Stimulated activated CD8-positive, alpha-beta memory T cell treated with anti-CD3 and anti-CD28 coated beads, Interleukin-2, amount 100 ng/mL, for 48 hours (primary cell): ENCODE results near the gene WWOX.
"Not testable (repeated sequence)": the region's sequence is repeated elsewhere in the genome, so short reads cannot be mapped to it uniquely, and the experiment has no call there.

Experiments used
- DNase-seq, 2 donors: peaks; one replicate each; pipeline ENCODE4 v3.0.0-alpha.2; 2020; ENCODE audit warnings: low read depth in 2 of 2

The WWOX gene

DNA sequence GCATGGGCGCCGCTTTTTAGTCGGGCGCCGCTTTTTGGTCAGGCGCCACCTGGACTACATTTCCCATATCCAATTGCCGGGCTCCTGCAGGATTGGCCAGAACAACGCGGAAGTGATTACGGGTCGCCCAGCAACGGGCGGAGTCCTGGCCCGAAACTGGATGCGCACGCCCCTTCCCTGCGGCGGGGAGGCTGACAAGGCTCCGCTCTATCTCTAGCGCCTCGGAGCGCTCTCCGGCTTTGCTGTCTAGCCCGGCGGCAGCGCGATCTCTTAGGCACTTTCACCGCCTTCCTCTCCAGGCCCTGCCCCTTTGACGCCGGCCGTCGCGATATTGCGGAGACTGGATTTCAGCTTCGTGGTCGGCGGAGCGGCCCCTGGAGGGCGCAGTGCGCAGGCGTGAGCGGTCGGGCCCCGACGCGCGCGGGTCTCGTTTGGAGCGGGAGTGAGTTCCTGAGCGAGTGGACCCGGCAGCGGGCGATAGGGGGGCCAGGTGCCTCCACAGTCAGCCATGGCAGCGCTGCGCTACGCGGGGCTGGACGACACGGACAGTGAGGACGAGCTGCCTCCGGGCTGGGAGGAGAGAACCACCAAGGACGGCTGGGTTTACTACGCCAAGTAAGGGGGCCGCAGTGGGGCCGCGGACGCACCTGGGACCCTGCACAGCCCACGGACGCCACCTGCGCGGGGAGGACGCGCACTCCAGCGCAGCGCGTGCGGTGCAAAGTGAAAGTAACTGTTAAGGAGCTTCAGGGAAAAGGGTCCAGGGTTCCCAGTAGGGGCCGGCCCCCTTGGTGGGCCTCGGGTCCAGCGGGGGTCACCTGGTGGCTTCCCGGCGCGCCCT lies at the start of gene WWOX:
Gene WWOX, plus strand, starts transcription at position 384 of the 841 bp plus-strand sequence.
- DNase-seq, result peak; percentile 91 to 92

DNA sequence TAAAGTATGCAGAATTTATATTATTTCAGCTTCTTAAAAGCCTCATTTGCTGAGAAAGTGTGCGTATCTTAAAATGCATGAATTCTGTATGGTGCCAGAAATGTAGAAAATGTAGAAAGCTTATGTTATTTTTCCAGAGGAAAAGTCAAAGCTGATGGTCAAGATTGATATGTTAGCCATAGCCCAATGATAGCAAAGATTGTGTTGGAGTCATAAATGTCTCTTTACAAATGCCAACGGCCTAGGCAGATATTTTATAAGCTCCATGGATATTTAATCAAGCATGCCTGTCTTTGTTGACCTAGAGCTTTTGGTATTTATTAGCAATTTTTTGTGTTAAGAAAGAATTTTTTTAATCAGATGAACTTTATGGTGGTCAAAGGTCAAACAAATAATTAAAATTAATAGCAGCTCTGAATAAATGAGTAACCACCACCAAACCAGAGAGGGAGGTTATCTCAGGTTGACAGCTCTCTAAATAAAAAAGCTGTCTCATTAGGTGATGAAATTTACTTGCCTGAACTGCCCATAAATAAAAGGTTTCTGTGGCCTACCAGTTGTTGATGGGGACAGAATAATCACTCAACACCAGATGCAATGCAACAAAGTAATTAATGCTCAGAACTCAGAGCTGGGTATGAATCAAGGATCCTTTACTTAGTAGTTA lies 48.6 kb upstream of the WWOX start:
- no peak for DNase-seq

DNA sequence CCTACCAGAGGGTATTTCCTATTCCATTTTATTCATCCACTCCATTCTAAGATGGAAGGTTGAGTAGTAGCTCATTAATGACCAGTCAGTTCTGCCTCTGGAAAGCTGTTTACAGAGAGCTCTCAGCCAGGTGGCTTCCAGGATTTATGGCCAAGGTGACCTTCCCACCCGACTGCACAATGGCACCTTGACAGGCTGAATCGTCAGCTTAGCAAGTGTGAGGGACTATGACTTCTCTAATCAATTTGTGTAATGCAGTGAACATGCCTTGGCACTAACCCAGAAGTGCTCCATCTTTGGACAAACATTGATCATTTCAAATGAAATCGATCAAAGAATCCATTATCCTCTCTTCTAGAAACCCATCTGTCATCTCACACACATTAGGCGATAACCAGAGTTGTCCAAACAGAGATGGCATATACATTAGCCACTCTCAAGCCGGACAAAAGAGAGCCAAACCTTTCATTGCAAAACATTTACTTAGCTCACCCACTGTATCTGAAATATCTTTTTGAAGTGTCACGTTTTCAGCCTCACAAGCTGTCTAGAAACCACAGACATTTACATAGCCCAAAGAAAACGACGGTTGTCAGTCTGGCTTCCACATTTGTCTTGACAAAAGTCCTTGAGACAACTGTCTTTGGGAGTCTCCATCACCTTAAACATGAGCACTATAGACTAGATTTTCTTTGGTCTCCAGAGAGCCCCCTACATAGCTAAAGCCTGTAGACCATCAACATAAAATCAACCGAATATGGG lies 41.5 kb upstream of the WWOX start:
- DNase-seq, result no peak

DNA sequence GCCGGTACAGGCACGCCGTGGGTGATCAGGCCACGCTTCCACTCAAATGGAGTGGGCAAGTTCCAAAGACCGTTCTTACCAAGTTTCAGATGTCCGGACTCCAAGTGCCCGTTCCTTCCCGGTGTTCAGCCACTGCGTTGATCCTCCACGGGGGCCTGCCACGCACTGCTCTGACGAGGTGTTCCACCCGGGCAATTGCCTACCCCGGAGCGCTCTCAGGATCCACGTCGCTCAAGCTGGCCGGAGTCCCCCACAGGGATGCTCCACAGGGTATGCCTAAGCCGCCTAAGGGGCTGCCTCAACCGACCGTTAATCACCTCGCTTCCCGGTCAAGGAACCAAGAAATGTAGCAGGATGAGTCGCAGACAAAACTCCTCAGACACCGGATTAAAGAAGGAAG lies 39.6 kb upstream of the WWOX start:
- not testable (repeated sequence) for DNase-seq

DNA sequence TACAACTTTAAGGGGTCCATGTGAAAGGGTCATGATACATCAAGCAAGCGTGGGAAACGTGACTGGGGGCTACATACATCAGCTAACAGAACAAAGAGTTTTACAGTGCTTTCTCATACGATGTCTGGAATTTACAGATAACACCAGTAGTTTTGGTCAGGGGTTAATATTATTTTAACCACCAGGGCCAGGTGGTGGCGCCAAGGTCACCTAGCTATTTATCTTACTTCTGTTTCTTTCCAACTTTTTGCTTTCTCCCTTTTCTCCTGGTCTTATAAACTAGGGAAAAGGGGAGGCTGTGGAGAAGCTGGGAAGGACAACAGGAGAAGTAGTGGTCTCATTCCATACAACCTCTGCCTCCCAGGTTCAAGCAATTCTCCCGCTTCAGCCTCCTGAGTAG lies 39.2 kb upstream of the WWOX start:
- no peak for DNase-seq

DNA sequence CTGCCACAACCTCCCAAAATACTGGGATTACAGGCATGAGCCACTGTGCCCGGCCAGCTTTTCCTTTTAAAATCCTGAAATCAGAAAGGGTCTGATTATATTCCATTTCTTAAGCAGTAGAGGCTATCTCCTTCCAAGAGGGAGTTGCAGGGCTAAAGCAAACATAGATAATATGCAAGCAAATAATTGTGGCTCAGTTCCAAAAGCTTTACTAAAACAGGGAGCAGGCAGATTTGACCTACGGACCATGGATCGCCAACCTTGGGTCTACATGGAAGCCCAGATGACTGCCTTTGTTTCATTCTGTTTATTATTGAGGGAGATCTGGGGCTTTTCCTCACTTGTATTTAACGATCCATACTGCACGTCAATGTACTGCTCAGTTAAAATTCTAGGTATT lies 38.6 kb upstream of the WWOX start:
- DNase-seq, result no peak

DNA sequence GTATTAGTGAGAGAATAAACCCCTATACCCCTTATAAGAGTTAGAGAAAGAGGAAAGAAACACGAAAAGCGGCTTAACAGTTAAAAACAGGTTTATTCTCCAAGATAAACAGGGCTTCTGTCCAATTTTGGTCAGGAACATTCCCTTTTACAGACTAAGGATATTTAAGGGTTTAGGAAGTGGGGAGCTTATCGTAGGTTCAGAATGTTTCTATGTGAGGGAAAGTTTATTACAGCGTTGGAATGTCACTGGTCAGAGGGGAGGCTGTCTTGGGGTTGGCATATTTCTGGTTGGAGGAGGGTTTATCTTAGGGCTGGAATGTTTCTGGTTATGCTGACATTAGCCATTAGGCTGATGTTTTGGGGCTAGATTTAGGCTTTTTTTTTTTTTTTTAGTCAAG lies 34.1 kb upstream of the WWOX start:
- DNase-seq, result no peak

DNA sequence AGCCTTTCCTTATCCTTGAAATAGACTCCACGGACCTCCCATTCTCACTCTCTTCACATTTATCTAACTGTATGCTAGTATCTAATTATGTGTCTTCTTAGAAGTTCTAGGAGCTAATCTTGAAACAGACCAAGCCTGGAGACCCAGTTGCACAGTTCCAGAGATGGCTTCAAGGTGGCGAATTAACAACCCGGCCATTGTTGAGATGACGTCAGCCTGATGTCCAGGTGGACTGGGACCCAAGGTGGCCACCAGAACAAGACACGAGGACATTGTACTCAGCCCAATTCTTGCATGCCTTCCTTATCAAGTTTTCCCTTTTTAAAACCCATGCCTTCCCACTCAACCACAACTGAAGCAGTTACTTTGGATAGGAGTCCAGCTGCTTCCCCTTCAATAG lies 29.5 kb upstream of the WWOX start:
- no peak for DNase-seq

DNA sequence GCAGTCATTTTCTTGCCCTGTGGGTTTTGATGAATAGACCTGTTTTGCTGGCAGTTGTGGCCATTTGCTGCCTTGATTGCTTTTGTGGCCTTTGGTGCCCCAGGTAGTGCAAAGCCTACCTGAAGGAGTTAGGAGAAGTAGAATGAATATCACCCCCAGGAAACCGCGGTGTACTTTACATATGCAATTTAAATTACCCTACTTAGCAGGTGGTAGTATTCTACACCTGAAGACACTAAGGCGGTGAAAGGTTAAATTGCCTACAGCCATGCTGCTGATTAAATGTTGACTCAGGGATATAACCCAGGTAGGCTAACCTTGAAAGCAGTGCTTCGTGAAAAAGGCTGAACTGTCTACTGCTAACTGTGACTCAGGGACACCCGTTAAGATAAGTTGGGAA lies 27.2 kb upstream of the WWOX start:
- DNase-seq, result no peak

DNA sequence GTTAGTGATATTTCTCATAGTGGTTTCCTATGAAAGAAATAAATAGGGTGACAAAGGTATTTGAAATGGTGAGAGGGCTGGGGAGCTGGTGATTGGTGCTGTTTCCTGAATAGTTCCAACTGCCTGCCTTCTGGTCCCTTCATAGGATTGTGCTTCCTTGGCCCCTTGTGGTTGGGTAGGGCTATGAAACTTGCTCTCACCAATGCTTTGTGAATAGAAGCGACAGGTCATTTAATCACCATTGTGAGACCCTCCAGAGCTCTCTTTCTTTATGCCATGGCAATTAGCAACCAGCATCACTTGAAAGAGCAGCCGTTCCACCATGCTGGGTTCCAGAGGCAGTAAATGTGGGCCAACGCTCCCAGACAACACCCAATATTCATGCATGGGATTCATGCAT lies 23.7 kb upstream of the WWOX start:
- no peak for DNase-seq

DNA sequence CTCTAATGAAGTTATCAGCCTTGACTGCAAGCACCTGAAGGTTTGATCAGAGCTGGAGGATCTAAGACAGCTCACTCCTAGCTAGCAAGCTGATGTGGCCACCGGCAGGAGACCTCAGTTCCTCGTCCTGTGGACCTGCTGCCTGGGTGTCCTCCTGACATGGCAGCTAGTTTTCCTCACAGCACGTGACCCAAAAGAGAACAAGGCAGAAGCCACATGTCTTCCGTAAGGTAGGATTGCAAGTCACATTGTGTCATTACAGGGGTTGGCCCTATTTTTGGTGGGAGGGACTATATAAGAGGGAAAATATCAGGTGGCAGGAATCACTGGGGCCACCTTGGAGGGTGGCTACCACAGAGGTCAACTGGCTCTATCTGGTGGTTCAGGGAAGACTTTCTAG lies 18.1 kb upstream of the WWOX start:
- no peak for DNase-seq

DNA sequence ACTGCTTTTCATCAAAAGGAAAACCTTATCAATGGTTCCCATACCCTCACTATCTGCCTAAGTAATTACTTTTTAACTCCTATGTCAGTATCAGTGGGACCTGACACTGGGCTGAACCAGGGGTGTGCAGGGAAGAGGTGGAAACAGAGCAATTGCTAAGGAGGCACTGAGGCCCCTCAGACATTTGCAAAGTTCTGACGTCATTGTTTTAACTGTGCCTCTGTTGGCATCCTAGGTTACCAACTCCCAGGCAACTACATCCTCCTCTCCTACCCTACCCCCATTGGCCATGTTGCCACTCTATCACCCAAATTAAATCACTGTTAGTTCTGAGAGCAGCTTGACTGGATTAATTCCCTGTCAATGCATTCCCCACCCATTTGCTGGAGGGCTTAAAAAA lies 8.0 kb upstream of the WWOX start:
- DNase-seq, result no peak

DNA sequence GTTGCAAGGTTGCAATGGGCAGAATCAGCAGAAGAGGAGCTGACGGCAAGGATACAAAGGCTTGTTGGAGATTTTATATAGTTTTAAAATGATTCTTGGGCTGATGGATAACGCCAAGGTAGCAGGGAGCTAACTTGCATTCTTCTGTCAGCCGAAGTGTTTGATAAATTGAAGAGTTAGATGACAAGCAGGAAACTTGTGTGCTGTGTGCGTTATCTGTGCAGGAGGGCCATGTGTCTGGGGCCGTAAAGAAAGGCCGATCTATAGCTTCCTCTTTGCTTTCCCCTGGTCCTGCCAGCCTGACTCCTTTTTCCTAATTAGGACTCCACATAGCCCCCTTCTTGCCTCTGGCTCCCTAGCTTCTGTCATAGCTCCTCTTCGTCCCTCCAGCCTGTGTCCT lies 6.7 kb upstream of the WWOX start:
- DNase-seq, result no peak

DNA sequence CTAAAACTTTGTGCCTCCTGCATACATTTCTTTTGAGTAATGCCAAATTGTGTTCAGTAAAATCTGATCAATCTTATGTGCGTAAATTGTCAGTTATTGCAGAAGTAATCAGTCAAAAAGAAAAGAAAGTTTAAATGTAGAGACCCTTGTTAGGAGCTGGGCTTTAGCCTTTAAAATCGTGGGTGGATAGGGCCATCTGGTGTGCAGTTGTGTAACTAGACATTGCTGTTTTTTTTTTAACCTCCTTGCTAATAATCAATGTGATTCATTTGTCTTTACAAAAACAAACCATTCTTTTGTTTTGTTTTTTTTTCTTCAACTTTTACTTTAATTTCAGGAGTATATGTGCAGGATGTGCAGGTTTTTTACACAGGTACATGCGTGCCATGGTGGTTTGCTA lies 5.3 kb upstream of the WWOX start:
- DNase-seq, result no peak

DNA sequence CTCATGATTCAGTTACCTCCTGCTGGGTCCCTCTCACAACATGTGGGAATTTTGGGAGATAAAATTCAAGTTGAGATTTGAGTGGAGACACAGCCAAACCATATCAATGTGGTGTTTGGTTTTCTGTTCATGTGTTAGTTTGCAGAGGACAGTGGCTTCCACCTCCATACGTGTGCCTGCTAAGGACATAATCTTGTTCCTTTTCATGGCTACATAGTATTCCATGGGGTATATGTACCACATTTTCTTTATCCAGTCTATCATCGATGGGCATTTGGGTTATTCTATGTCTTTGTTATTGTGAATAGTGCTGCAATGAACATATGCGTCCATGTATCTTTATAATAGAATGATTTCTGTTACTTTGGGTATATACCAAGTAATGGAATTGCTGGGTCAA lies 4.5 kb upstream of the WWOX start:
- DNase-seq, result no peak

DNA sequence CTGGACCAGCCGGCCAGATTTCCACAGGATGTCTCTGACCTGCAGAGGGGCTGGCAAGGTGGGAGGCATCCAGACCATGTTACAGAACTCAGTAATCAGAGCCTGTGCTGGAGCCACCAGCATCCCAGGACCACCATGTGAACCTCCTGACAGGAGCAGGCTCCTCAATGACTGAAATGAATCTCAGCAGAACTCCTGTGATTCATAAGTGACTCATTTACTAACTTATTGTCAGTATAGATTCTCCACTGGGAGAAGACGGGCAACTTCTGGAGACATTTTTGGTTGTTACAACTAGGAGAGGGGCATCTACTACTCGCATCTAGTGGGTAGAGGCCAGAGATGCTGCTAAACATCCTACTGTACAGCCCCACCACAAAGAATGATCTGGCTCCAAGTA lies 3.1 kb upstream of the WWOX start:
- no peak for DNase-seq

DNA sequence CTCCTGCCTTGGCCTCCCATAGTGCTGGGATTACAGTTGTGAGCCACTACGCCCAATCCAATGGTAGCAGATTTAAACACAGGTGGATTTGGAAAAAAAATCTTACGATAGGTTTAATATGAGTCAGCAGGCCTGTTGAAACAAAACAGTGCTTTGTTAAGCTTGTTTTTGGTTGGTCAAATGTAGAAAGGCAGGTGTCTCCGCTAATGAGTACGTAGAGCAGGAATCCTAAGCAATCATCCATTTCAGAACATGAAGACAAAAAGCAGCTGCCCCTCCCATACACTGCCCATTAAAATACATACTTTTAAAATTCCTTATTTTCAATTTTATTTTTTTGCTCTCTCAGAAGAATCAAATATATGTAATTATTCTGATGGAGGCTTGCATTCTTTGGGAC lies 1.9 kb upstream of the WWOX start:
- no peak for DNase-seq

DNA sequence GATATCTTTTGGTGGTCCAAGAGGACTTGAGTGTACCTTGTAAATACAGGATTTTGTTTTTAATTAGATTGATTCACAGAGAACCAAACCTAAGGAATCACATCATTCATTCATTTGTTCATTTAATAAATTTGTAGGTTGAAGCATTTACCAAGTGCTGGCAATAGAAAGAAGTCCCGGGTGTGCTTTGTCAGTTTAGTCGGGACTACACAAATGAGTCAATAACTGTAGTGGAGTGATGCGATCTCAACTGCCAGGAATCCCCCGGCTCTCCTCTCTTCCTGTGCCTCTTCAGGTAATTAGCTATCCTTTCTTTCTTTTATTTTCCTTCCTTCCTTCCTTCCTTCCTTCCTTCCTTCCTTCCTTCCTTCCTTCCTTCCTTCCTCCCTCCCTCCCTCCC lies 1.4 kb upstream of the WWOX start:
- DNase-seq, result no peak

DNA sequence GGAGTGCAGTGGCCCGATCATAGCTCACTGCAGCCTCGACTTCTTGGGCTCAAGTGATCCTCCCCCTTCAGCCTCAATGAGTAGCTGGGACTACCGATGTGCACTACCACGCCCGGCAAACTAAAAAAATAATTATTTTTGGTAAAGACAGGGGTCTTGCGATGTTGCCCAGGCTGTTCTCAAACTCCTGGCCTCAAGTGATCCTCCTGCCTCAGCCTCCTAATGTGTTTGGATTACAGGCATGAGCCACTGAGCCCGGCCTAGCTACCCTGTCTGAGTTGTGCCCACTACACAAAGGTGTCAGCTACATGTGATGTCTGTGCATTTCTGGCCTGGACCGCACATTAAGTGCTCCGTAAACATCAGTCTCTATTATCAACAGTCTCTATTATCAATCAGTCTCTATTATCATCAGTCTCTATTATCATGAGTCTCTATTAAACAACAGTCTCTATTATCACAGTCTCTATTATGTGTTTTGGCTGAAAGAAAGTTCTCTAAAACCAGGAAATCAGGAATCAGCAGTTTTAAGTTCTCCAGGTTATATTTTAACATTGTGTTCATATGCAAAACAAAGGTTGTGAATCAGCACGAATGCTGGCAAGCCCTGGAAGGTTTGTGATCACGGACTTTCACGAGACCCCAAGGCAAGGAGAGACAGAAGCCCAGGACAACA lies 721 bp upstream of the WWOX start:
- no peak for DNase-seq

DNA sequence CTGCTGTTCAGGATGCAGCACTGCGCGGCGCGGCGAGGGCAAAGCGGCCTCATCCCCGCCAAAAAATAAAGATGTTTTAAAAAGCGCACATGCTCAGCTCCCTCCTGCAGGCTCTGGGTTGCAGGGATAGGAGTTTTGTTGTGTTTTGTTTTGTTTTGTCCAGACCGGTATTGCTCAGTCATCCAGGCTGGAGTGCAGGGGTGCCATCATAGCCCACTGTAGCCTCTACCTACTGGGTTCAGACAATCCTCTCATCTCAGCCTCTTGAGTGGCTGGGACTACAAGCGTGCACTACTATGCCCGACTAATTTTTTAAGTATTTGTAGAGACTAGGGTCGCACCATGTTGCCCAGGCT lies 636 bp downstream of the WWOX start:
- no peak for DNase-seq

DNA sequence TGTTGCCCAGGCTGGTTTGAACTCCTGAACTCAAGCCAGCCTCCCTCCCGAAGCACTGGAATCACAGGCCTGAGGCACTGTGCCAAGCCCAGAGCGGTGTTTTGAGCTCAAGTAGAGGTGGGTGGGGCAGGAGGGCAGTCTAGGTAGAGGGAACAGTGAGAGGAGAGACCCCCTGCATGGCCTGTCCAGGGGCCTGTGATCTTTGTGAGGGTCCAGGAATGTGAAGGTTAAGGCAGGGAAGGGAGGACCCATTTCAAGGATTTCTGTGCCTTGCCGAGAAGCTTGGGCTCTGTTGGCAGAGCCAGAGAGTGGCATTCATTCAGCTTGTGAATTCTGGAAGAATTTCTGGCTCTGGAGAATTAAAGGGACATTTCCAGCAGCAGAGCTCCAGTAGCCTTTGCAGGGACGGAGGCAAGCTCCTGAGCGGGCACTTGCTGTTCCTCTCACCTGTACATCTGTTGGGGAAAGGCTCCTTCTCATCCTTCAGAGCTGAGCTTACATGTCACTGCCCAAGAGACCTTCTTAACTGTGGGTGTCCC lies 2.7 kb downstream of the WWOX start:
- no peak for DNase-seq

DNA sequence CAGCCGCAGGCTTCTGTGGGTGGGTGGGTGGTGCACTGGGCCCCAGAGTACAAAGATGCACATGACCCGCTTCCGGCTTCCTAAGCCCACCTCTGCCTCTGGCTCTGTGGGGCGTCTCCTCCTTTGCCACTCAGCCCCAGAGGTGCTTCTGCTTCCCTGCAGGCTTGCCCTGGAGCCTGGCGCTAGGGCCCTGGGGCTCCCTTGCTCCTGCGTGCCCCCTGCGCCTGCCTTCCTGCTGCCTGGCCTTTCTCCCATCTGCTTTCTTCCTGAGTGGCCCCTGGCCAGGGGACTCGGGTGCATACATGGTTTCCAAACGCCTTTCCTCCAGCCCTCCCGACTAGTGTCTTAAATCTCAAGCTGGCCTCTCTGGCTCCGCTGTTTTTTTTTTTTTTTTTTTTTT lies 3.4 kb downstream of the WWOX start:
- no peak for DNase-seq
